GM18867 (cell line): Measurements from ENCODE around the gene FTL.

Experiments used
- ATAC-seq: cut with Tn5 transposase; IDR thresholded peaks from one replicate; pipeline ENCODE4 v1.9.1; 2021; ENCODE audit warnings: mild to moderate bottlenecking, moderate library complexity; ENCODE audit not compliant: unreplicated experiment

The FTL gene

GRCh38 chr19:48964205-48965039 is 687 bp upstream of the FTL start:
- no peak for ATAC-seq

DNA sequence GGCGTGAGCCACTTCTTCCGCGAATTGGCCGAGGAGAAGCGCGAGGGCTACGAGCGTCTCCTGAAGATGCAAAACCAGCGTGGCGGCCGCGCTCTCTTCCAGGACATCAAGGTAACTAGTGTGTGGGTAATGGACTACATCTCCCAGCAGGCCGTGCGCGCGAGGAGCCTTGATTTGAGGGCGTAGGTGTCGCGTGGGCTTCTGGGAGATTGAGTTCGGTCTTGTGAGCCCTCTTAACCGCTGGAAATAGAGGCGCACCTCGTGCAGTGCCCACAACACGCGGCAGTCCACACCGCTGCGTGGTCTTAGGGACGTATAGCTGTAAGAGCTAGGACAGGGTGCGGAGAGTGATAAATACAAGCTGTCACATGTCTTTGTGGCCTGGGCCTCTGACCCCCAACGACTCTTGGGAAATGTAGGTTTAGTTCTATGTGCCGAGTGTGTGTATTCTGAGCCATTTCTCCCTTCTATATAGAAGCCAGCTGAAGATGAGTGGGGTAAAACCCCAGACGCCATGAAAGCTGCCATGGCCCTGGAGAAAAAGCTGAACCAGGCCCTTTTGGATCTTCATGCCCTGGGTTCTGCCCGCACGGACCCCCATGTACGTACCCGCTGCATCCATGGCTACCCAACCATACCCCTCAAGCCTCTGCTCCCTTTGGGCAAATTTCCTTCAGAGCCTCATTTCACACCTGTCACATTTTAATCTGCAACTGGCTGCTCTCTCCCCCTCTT is 864 bp downstream of the FTL start:
- peak; percentile 31 for ATAC-seq

- no peak for ATAC-seq
These were observed 1.6 kb downstream of the FTL start for GRCh38 chr19:48966541-48967345.

DNA sequence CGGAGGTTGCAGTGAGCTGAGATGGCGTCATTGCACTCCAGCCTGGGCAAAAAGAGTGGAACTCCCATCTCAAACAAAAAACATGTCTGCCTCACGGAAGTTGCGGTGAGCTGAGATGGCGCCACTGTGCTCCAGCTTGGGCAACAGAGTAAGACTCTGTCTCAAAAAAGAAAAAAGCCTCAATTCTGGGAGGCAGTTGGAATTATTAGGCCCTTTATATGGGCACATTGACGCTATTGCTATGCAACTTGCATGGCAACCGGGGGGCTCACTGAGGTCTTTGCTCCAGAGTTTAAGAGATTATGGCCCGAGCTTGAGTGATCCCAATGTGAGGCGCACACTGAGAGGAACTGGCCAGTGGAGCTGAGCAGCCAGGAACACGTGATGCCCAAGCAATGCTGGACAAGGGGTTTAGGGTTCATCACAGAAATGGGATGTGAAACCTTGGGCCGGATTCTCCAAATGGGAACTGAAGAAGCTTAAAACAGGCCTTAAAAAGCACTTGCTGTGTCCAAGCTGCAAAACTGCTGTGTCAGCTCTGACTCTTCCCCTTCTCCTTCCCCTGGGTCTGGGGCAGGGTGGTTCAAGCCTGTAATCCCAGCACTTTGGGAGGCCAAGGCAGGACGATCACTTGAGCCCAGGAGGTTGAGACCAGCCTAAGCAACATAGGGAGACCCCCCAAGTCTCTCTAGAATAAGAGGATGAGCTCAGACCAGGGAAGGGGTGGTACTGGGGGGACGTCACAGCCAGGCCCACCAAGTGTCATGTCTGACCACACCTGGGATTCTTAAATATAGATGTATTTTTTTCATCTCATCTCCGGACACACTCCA is 2.5 kb downstream of the FTL start:
- no peak for ATAC-seq

DNA sequence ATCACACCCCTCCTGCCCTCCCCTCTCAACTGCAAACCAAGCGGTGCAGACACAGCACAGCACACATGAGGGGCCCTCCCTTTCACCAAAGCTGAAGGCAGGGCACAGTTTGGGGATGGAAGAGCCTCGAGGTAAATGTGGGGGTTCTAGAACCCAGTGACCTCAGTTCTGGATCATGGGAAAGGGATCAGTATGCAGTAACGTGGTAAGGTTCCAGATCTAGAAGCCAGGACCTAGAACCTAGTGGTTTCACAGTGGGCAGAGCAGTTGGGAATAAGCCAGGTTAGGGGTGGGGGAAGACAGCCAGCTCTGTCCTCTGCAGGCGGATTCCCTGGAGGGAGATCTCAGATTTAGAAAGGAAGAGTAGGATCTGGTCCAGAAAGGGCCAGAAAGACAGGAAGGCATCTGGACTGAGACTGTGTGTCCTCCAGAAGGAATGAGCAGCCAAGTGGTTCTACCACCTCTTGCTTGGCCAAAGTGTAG is 3.1 kb downstream of the FTL start:
- no peak for ATAC-seq

DNA sequence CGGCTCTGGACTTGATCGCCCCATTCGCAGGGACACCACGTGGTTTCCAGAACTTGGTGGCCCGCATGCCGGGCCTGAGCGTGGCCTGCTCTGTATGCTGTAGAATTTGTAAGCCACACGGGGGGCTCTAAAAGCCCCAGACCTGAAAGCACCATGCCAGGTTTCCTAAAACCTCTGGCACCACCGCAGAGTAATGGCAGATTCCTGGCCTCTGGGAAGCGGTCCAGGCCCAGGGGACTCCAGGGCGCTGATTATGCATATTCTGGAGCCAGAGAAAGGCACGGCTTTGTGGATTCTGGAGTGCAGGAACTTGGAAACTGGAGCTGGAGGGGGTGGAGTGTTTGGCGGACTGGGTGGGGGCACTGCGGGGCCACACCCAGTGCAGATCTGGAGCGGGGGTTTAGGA is 3.7 kb downstream of the FTL start:
- no peak for ATAC-seq

GRCh38 chr19:48969276-48970138 is 4.4 kb downstream of the FTL start:
- ATAC-seq = no peak

DNA sequence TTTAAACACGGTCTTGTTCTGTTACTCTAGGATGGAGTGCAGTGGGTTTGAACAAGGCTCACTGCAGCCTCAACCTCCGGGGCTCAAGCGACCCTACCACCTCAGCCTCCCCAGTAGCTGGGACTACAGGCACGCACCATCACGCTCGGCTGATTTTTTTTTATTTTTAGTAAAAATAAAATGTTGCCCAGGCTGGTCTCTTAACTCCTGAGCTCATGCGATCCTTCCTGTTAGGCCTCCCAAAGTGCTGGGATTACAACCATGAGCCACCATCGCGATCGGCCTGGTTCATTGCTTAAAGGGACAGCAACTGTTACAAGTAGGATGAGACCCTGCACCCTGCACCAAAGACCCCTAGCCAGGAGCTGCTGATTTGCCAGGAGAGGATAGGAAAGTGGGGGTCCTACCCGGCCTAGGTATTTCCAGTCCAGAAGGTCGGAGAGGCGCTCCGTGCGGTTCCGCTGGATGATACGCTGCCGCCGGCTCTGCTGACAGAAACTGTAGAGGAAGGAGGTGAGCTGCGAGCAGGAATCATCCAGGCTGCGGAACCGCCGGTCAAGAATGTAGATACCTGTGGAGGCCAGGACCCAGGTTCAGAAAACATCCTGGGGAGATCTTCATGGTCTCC is 5.1 kb downstream of the FTL start:
- ATAC-seq = no peak

- no peak for ATAC-seq
These were observed 5.8 kb downstream of the FTL start for GRCh38 chr19:48970923-48971395.

- ATAC-seq = no peak
These were observed 11.1 kb downstream of the FTL start for GRCh38 chr19:48975947-48976847.

GRCh38 chr19:48977061-48977460 is 12.0 kb downstream of the FTL start:
- no peak for ATAC-seq

- no peak for ATAC-seq
These were observed 17.2 kb downstream of the FTL start for GRCh38 chr19:48982280-48982679.

GRCh38 chr19:48985711-48986110 is 20.6 kb downstream of the FTL start:
- no peak for ATAC-seq

GRCh38 chr19:48986211-48986610 is 21.1 kb downstream of the FTL start:
- ATAC-seq = no peak

- no peak for ATAC-seq
These were observed 22.2 kb downstream of the FTL start for GRCh38 chr19:48987323-48987722.

DNA sequence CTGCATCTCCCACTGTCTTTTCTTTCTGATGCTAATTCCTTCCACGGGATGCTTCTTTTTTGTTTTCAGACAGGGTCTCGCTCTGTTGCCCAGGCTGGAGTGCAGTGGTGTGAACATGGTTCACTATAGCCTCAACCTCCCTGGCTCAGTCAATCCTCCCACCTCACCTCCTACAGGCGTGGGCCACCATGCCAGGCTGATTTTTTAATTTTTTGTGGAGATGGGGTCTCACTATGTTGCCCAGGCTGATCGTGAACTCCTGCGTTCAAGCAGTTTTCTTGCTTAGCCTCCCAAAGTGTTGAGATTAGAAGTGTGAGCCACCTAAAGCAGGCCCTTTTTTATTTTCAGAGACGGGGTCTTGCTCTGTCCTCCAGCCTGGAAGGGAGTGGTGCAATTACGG is 23.2 kb downstream of the FTL start:
- ATAC-seq = no peak

DNA sequence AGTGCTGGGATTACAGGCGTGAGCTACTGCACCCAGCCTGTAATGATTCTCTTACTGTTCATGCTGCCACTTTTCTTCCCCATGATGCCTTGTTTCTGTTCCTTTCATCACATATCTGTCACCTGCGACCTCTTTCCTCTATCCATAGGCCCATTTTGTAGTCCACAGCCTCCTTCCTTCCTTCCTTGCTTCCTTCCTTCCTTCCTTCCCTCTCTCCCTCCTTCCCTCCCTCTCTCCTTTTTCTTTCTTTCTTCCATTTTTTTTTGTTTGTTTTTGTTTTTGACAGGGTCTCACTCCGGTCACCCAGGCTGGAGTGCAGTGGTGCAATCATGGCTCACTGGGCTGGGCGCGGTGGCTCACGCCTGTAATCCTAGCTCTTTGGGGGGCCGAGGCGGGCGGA is 23.8 kb downstream of the FTL start:
- no peak for ATAC-seq
